ENCODE measurements around the gene ZFYVE28. TPM values are rescaled to one million over a fixed set of nuclear protein-coding genes. Genes with fewer than 3 reads are reported as not detected.

Gene ZFYVE28
- total RNA-seq, 2 donors from 2014 or later, result 6.6 to 30.2 TPM

- H3K4me1 ChIP-seq (replicated peaks), result peaks cover 7% of the 10 kb centered on the region
- intact Hi-C loops (cut with DNase I), result loop anchor here (5.0 to 10.0 kb wide), 3 partner anchors 51 to 546 kb away; partner anchors contain the start of genes GRK4, MXD4, NOP14 and RNF4
Measured at GRCh38 chr4:2416564-2417225, 1.8 kb downstream of the ZFYVE28 start.

GRCh38 chr4:2415881-2416563 lies 2.4 kb downstream of the ZFYVE28 start:
- intact Hi-C loops (cut with DNase I), result loop anchor here (5.0 to 10.0 kb wide), 3 partner anchors 51 to 546 kb away; partner anchors contain the start of genes GRK4, MXD4, NOP14 and RNF4
- 66% methylated on average over 17 of the region's 17 CpGs for WGBS
- TF ChIP-seq CTCF (IDR thresholded peaks at IDR 0.05) (no peak), POLR2A (IDR thresholded peaks at IDR 0.05) (no peak), POLR2AphosphoS5 (IDR thresholded peaks at IDR 0.05) (no peak)
- Histone ChIP-seq H3K36me3 (no peaks in the 10 kb centered on the region), H3K27me3 (replicated peaks; ENCODE audit: insufficient read depth) (no peaks in the 10 kb centered on the region), H3K4me3 (no peak overlapping the region), H3K27ac (no peak overlapping the region), H3K9me3 (no peaks in the 10 kb centered on the region), H3K4me1 (replicated peaks) (peaks cover 7% of the 10 kb centered on the region)
- no peak for DNase-seq (ENCODE audit: low spot score)

More at GRCh38 chr4:2416564-2417225, 1.8 kb downstream of the ZFYVE28 start:
- no peaks in the 10 kb centered on the region for H3K27me3 ChIP-seq (replicated peaks; ENCODE audit: insufficient read depth)
- peak overlapping the region; percentile 22 to 60 for H3K4me3 ChIP-seq
- 8% methylated on average over 38 of the region's 55 CpGs for WGBS
- no peak for DNase-seq (ENCODE audit: low spot score)
- H3K27ac ChIP-seq, result peak overlapping the region in 1 of 2 donors; percentile 7
- no peaks in the 10 kb centered on the region for H3K9me3 ChIP-seq
- H3K36me3 ChIP-seq, result no peaks in the 10 kb centered on the region
- TF ChIP-seq POLR2A (IDR thresholded peaks at IDR 0.05), result no peak
- no peak for TF ChIP-seq CTCF (IDR thresholded peaks at IDR 0.05)
- TF ChIP-seq POLR2AphosphoS5 (IDR thresholded peaks at IDR 0.05), result no peak

- no peak for DNase-seq (ENCODE audit: low spot score)
- Histone ChIP-seq H3K9me3 (no peaks in the 10 kb centered on the region), H3K36me3 (no peaks in the 10 kb centered on the region), H3K27me3 (replicated peaks; ENCODE audit: insufficient read depth) (no peaks in the 10 kb centered on the region), H3K4me1 (replicated peaks) (peaks cover 7% of the 10 kb centered on the region), H3K27ac (no peak overlapping the region), H3K4me3 (no peak overlapping the region)
- intact Hi-C loops (cut with DNase I), result loop anchor here (5.0 to 10.0 kb wide), 3 partner anchors 52 to 547 kb away; partner anchors contain the start of genes GRK4, MXD4, NOP14 and RNF4
- WGBS, result 95% methylated on average over 3 of the region's 3 CpGs
- TF ChIP-seq POLR2AphosphoS5 (IDR thresholded peaks at IDR 0.05) (no peak), POLR2A (IDR thresholded peaks at IDR 0.05) (no peak), CTCF (IDR thresholded peaks at IDR 0.05) (no peak)
Measured at GRCh38 chr4:2415213-2415612, 3.2 kb downstream of the ZFYVE28 start.

- Histone ChIP-seq H3K27me3 (replicated peaks; ENCODE audit: insufficient read depth) (no peaks in the 10 kb centered on the region), H3K4me3 (no peak overlapping the region), H3K27ac (peak overlapping the region in 1 of 2 donors; percentile 6), H3K36me3 (no peaks in the 10 kb centered on the region), H3K9me3 (no peaks in the 10 kb centered on the region), H3K4me1 (replicated peaks) (peaks cover 2% of the 10 kb centered on the region)
- 62% methylated on average over 14 of the region's 14 CpGs for WGBS
- intact Hi-C loops (cut with DNase I), result loop anchor here (10.0 kb wide), 1 partner anchor 149 kb away; the partner anchor contains the start of gene MXD4
- TF ChIP-seq POLR2A (IDR thresholded peaks at IDR 0.05) (no peak), CTCF (IDR thresholded peaks at IDR 0.05) (no peak), POLR2AphosphoS5 (IDR thresholded peaks at IDR 0.05) (no peak)
- no peak for DNase-seq (ENCODE audit: low spot score)
Measured at GRCh38 chr4:2413821-2414610, 4.4 kb downstream of the ZFYVE28 start.
